ES-I3 (cell line): ENCODE measurements around the gene ABCB9.
"Not testable (repeated sequence)": the region's sequence is repeated elsewhere in the genome, so short reads cannot be mapped to it uniquely, and the experiment has no call there.

Experiments used
- H3K36me3 ChIP-seq: 2 replicates; pipeline ENCODE4 v1.6.1; 2013; ENCODE audit warnings: mild to moderate bottlenecking, low read length, control low read depth, moderate library complexity; ENCODE audit not compliant: insufficient read depth
- H3K4me1 ChIP-seq: 2 replicates; pipeline ENCODE4 v1.6.1; 2013; ENCODE audit warnings: mild to moderate bottlenecking, control low read depth, low read length; ENCODE audit not compliant: insufficient read depth
- H3K9ac ChIP-seq: 2 replicates; pipeline ENCODE4 v1.6.1; 2013; ENCODE audit warnings: low read depth, mild to moderate bottlenecking, low read length, moderate library complexity
- H3K9me3 ChIP-seq: 2 replicates; pipeline ENCODE4 v1.6.1; 2013; ENCODE audit warnings: mild to moderate bottlenecking, low read length, moderate library complexity; ENCODE audit not compliant: control insufficient read depth, insufficient read depth

Gene ABCB9

GRCh38 chr12:122951979-122952892 lies 14.0 kb downstream of the ABCB9 start:
- no peaks in the 10 kb centered on the region for H3K36me3 ChIP-seq
- no peaks in the 10 kb centered on the region for H3K9me3 ChIP-seq
- peaks cover 2% of the 10 kb centered on the region; the same call in 1 of the 2 replicates for H3K4me1 ChIP-seq
- H3K9ac ChIP-seq, result no peak overlapping the region

DNA sequence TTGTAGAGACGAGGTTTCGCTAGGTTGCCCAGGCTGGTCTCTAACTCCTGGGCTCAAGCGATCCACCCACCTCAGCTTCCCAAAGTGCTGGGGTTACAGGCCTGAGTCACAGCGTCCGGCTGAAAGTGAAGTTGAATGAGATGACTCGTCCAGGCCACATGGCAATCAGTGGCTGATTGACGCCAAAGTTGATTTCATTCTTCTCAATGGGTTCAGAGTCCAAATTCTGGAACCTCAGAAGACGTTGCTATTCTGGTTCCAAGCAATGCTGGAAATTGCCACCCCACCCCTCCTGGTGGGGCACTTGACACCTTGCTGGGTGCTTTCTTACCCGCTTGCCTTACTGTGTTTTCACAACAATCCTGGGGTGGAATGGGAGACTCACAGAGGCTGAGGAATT lies 14.9 kb downstream of the ABCB9 start:
- Histone ChIP-seq H3K4me1 (peaks cover 10% of the 10 kb centered on the region; the same call in 1 of the 2 replicates), H3K9me3 (no peaks in the 10 kb centered on the region), H3K36me3 (no peaks in the 10 kb centered on the region), H3K9ac (no peak overlapping the region)

GRCh38 chr12:122949816-122950675 lies 16.2 kb downstream of the ABCB9 start:
- Histone ChIP-seq H3K4me1 (peaks cover 10% of the 10 kb centered on the region; the same call in 1 of the 2 replicates), H3K9me3 (no peaks in the 10 kb centered on the region), H3K9ac (no peak overlapping the region), H3K36me3 (no peaks in the 10 kb centered on the region)

GRCh38 chr12:122949405-122949804 lies 16.9 kb downstream of the ABCB9 start:
- Histone ChIP-seq H3K9me3 (no peaks in the 10 kb centered on the region), H3K4me1 (peaks cover 10% of the 10 kb centered on the region; the same call in 1 of the 2 replicates), H3K36me3 (no peaks in the 10 kb centered on the region), H3K9ac (no peak overlapping the region)

DNA sequence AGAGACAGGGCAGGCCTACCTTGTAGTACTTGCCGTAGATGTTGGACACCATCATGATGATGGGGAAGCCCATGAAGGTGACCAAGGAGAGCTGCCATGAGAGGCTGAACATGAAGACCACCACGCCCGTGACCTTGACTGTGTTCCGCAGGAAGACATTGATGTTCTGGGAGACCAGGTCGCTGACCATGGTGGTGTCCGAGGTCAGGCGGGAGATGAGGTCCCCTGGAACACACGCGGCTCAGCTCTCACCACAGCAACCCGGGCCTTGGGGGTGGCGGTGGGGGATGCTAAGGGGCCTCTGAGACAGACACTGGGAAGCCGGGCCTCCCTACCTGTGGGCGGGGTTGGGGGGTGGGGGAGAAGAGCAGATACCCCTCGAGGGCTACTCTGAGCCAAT lies 17.7 kb downstream of the ABCB9 start:
- H3K4me1 ChIP-seq, result peaks cover 10% of the 10 kb centered on the region; the same call in 1 of the 2 replicates
- H3K9me3 ChIP-seq, result no peaks in the 10 kb centered on the region
- no peak overlapping the region for H3K9ac ChIP-seq
- no peaks in the 10 kb centered on the region for H3K36me3 ChIP-seq

DNA sequence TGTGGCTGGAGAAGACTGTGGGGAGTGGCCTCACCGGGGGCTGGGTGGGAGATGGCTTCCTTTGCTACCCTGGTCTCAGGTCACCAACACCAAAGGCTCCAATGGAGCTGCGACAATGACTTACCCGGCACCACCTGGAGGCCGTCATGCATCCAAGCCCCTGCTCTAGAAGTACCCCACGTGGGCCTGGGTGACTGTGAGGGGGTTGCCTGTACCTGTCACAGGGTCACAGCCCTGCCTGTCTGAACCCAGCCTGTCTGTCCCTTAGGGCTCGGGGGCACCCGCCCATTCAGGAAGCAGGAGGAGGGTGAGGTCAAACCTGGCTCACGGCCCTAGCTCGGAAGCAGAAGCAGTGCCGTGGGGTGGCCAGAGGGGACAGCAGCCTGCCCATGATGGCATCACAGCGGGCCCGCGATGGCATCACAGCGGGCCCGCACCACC lies 18.9 kb downstream of the ABCB9 start:
- Histone ChIP-seq H3K9me3 (no peaks in the 10 kb centered on the region), H3K36me3 (no peaks in the 10 kb centered on the region), H3K4me1 (peaks cover 10% of the 10 kb centered on the region; the same call in 1 of the 2 replicates), H3K9ac (no peak overlapping the region)

- Histone ChIP-seq H3K9ac (no peak overlapping the region), H3K4me1 (peaks cover 10% of the 10 kb centered on the region; the same call in 1 of the 2 replicates), H3K36me3 (no peaks in the 10 kb centered on the region), H3K9me3 (no peaks in the 10 kb centered on the region)
Observed at GRCh38 chr12:122946690-122947341, 19.4 kb downstream of the ABCB9 start.

- Histone ChIP-seq H3K4me1 (peaks cover 10% of the 10 kb centered on the region; the same call in 1 of the 2 replicates), H3K36me3 (no peaks in the 10 kb centered on the region), H3K9me3 (no peaks in the 10 kb centered on the region), H3K9ac (no peak overlapping the region)
Observed at GRCh38 chr12:122944605-122945592, 21.4 kb downstream of the ABCB9 start.

GRCh38 chr12:122943196-122943595 lies 23.1 kb downstream of the ABCB9 start:
- Histone ChIP-seq H3K4me1 (peaks cover 10% of the 10 kb centered on the region; the same call in 1 of the 2 replicates), H3K36me3 (no peaks in the 10 kb centered on the region), H3K9ac (no peak overlapping the region), H3K9me3 (no peaks in the 10 kb centered on the region)

DNA sequence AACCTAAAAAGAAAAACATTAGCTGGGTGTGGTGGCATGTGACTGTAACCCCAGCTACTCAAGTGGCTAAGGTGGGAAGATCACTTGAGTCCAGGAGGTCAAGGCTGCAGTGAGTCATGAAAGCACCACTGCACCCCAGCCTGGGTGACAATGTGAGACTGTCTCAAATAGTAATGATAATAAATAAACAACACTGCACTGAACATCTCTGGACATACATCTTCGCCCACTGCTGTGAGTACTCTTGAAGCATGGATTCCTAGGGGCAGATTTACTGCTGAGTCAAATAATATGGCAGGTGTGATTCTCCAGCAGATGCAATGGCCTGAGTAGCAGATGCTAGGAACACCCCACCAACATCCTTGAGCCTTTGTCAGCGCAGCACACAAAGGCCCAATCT lies 23.6 kb downstream of the ABCB9 start:
- Histone ChIP-seq H3K4me1 (peaks cover 10% of the 10 kb centered on the region; the same call in 1 of the 2 replicates), H3K9me3 (no peaks in the 10 kb centered on the region), H3K9ac (no peak overlapping the region), H3K36me3 (no peaks in the 10 kb centered on the region)

DNA sequence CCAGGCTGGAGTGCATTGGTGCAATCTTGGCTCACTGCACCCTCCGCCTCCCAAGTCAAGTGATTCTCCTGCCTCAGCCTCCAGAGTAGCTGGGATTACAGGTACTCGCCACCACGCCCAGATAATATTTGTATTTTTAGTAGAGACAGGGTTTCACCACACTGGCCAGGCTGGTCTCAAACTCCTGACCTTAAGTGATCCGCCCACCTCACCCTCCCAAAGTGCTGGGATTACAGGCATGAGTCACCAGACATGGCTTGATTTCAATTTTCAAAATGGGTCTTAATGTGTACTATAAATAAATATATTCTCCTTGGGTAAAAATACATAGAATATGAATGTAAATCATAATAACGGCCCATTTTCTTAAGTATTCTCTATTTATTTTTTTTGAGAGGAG lies 24.9 kb downstream of the ABCB9 start:
- not testable (repeated sequence) for H3K36me3 ChIP-seq, H3K9ac ChIP-seq, H3K4me1 ChIP-seq, H3K9me3 ChIP-seq

DNA sequence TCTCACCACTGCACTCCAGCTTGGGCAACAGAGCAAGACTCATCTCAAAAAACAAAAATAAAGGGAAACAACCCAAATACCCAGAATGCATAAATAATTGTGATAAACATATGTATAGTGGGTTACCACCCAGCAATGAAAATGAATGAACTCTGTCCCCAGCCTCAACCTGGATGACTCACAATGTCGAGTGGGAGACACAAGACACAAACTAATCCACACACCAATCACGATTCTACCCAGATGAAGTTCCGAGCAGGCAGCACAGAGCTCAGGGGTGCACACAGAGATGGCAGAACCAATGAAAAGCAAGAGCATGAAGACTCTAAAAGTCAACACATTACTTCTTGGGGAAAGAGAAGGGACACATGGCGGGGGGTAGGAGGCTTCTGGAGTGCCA lies 27.1 kb downstream of the ABCB9 start:
- Histone ChIP-seq H3K9me3 (no peaks in the 10 kb centered on the region), H3K4me1 (no peaks in the 10 kb centered on the region), H3K9ac (no peak overlapping the region), H3K36me3 (no peaks in the 10 kb centered on the region)

- Histone ChIP-seq H3K9me3 (no peaks in the 10 kb centered on the region), H3K4me1 (no peaks in the 10 kb centered on the region), H3K9ac (no peak overlapping the region), H3K36me3 (no peaks in the 10 kb centered on the region)
Observed at GRCh38 chr12:122937622-122938091, 28.6 kb downstream of the ABCB9 start.
